Transverse colon (tissue), 3 donors: Measurements from ENCODE around the gene ADK.

Source experiments
- CTCF ChIP-seq, 5 experiments: fragments of 200-600 bp in 3 of 5; fragments of 450-650 bp in 2 of 5; sonication (generic) in 3 of 5; IDR thresholded peaks; 1 replicate in 2 of 5; 2 replicates in 3 of 5; pipeline ENCODE4 v1.5.1; 2016 to 2017; ENCODE audit warnings: antibody characterized with exemption in 5 of 5, inconsistent platforms in 3 of 5, mild to moderate bottlenecking in 2 of 5, moderate library complexity in 1 of 5
- EP300 ChIP-seq: sonication (generic); formaldehyde crosslinking; IDR thresholded peaks from one replicate; pipeline ENCODE4 v1.6.1; 2017; ENCODE audit warnings: antibody characterized with exemption, low read depth
- POLR2A ChIP-seq: fragments of 450-650 bp; IDR thresholded peaks from one replicate; pipeline ENCODE4 v1.6.1; 2016; ENCODE audit warnings: antibody characterized with exemption, mild to moderate bottlenecking, moderate library complexity

GRCh38 chr10:74754381-74754821, 603.4 kb downstream of the ADK start:
- TF ChIP-seq CTCF (IDR thresholded peaks at IDR 0.05) (no peak), POLR2A (no peak), EP300 (no peak)
